ENCODE results near the gene ZNF586.
"Not testable (repeated sequence)": the region's sequence is repeated elsewhere in the genome, so short reads cannot be mapped to it uniquely, and the experiment has no call there.

ZNF586 gene

GRCh38 chr19:57800696-57801095 lies 31.2 kb downstream of the ZNF586 start:
- no peak for DNase-seq

DNA sequence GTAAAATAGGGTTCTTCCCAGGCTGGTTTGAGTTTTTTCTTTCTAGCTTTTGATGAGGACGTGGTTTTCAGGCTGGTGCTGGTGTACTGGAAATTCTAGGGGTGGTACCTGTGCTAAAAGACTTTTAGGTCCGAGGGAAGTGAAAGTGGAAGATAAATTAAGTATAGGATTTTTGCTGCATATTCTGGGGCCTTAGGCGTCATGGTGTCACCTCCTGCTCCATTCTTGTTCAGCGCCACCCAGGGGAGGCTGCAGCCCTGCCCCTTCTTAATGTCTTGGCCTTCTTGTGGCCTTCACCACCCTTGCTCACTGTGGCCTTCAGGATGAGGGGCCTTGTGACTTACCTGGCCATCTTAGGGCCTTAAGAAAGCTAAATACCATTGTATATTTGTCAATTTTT lies 32.8 kb downstream of the ZNF586 start:
- no peak for DNase-seq

DNA sequence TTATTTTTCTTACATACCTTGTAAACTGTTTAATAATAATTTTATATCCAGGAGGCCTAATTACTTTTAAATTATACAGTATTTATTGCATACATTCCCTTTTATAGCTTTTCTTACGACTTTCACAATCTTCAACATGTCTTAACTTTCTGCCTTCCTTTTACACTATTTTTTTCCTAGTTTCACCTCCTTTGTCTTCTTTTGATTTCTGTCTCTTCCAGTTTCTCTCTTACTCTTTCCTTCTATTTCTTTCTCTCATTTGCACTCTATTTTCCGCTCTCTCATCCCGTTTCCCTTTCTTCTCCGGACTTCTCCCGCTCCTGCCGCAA lies 33.8 kb downstream of the ZNF586 start:
- DNase-seq: no peak

DNA sequence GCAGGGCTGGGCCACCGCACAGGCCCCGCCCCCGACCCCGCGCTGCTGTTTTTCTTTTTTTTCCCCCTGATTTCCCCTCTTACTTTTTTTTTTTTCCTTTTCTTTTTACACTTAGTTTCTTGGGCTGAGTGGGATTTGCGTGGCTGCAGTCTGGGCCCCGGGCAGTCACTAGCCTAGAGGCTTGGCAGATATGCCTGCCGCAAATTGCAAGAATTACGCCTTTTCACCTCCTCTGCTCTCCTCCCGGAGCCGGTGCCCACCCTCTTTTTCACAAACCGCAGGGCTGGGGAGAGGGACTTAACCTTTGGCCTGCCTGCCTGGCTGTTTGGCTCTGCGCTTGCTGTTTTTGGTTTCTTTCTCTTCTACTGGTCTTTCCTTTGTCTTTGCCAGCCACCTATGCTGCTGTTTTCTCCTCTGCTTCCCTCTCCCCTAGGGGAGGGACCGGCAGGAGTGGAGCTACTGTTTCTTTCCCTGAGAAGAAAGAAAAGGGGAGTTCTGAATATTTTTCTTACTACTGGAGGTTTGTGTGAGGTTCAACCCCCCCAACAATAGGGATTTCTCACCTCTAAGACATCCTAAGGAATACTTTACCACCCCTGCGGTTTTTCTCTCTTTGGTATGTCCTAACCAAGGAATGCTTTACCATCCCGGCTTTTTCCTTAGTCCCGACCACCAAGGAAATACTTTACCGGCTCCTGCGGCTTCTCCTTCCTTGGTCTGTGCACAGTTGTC lies 34.3 kb downstream of the ZNF586 start:
- DNase-seq: no peak

GRCh38 chr19:57807541-57807940 lies 38.1 kb downstream of the ZNF586 start:
- no peak for DNase-seq

GRCh38 chr19:57810410-57811295 lies 41.2 kb downstream of the ZNF586 start:
- DNase-seq: not testable (repeated sequence)

DNA sequence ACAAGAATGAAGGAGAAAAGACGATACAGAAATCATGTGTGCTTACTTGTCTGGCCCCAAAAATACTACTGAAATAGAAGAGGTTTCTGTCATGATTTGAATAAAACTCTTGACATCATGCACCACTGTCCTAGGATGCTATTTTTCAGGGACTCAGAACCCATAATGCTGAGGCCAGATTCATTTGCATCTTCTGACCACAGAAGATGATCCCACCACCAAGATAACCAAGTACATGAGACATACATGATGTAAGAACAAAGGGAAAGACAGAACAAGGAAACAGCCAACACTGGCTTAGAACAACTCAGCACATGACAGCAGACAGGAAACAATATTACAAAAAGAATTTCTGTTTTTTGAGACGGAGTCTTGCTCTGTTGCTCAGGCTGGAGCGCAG lies 42.8 kb downstream of the ZNF586 start:
- peak; percentile 34 for DNase-seq

DNA sequence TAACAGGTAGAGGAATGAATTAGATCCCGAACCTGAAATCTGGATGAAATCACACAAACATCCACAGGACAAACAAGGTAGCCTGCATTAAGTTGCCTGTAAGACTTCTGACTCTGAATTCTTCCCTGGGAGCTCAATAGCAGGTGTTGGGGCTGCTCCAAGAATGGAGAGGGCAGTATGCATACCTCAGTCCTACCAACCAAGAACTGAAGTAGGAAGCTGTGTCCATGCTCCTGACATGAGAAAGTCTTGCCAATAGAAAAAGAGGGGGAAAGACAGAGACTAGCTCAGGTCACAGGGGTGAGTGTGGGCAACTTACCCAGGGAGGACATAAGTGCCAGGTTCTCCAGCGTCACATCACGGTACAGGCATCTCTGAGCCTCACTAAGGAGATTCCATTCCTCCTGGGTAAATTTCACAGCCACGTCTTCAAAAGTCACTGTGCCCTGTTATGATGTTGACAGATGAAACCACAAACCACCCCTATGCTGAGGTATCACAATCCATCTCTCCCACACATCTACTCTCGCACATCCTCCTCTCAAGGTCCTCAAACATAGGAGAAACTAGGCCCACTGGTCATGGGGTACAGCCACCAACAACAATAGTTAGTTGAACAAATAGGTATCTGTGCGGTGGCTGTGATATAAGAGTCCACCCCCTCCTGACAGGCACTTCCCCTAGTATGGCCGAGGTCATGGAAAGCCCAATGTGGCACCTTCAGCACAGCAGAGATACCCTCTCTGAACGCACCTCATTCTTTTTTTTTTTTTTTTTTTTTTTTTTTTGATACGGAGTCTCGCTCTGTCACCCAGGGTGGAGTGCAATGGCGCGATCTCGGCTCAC lies 43.7 kb downstream of the ZNF586 start:
- not testable (repeated sequence) for DNase-seq

DNA sequence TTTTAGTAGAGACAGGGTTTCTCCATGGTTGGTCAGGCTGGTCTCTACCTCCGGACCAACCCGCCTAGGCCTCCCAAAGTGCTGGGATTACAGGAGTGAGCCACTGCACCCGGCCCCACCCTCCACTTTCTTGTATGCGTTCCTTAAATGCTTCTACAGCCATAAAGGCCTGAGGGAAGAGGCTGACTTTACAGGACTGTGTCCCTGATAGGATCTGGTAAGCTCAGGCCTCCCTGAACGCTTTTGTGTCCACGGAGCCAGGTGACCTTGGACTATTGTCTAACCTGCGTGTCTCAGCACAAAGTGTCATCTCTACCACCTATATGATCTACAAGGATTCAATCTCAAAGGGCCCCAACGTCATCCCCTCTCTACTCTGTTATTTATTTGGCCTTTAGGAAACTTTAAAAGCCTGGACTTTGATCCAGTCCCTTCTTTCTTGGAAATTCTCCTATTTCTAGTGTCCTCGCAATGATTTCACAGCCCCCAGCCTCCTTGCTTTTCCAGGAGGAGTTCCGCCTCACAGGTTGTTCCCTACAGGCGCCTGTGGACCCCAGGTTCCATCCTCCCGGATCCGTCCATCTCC lies 44.5 kb downstream of the ZNF586 start:
- no peak for DNase-seq

DNA sequence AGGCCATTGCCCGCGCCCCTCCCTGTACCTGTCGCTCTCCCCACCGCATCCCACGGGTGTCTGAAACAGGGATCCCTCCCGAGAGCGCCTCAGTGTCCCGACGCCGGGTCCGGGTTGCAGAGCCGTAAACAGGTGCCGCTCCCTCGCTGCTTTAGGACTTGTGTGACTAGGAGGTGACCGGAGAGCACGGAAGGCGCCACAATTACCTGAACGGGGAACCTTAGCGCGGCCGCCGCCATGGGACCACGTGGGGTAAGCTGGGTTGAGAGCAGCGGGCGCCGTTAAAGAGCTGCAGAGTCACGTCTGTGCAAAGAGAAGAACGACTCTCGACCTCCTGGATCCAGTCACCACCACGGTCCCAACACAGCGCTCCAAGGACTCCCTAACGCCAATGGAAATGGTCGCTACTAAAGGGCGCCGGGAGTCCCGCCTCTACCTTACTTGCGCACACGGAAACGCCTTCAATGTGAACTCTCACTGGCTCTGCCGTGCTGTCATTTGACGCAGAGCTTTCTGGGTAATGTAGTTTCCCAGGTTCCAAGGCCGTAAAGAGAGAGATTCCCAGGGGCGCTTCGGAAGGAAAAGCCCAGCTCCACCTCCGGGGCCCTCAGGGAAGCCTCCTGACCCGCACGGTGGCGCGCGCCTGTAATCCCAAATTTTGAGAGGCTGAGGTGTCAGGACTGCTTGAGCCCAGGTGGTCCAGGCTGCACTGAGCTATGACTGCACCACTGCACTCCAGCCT lies 45.2 kb downstream of the ZNF586 start, which contains the start of gene ZNF552:
TSS of gene ZNF552 (minus strand) at position 409 of the 742 bp plus-strand sequence. CDS start at position 239, 170 bp downstream.
- peak; percentile 87 for DNase-seq

DNA sequence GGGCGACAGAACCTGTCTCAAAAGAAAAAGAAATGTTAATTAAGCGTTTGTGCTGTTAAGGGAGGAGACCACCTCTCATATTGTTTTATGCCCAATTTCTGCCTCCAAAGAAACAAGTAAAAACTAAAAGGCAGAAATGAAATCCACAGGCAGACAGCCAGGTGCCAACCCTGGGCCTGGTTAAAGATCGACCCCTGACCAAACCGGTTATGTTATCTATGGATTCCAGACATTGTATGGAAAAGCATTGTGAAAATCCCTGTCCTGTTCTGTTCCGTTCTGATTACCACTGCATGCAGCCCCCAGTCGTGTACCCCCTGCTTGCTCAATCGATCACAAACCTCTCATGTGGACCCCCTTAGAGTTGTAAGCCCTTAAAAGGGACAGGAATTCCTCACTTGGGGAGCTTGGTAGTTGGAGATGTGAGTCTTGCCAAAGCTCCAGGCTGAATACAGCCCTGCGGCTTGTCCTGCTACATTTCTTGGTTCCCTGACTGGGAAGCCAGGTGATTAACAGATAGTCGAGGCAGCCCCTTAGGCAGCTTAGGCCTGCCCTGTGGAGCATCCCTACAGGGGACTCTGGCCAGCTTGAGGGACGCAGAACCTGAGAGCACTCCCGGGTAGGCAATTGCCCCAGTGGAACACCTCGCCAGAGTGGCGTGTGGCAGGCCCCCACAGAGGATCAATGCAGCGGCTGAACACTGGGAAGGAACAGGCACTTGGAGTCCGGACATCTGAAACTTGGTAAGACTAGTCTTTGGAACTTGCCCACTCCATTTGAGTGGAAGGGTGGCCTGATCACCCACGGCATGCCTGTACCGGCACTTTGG lies 46.0 kb downstream of the ZNF586 start:
- no peak for DNase-seq

DNA sequence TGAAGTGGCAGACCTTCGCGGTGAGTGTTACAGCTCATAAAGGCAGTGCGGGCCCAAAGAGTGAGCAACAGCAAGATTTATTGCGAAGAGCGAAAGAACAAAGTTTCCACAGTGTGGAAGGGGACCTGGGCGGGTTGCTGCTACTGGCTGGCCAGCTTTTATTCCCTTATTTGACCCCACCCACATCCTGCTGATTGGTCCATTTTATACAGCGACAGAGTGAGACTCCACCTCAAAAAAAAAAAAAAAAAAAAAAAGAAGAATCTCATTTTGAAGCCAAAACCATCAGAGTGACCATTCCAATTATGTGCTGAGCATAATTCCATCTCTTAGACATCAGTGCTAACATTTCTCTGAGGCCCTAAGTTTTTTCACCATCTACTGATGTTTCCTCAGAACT lies 47.2 kb downstream of the ZNF586 start:
- DNase-seq: peak; percentile 8

- DNase-seq: no peak
Observed at GRCh38 chr19:57817976-57818375, 48.5 kb downstream of the ZNF586 start.

DNA sequence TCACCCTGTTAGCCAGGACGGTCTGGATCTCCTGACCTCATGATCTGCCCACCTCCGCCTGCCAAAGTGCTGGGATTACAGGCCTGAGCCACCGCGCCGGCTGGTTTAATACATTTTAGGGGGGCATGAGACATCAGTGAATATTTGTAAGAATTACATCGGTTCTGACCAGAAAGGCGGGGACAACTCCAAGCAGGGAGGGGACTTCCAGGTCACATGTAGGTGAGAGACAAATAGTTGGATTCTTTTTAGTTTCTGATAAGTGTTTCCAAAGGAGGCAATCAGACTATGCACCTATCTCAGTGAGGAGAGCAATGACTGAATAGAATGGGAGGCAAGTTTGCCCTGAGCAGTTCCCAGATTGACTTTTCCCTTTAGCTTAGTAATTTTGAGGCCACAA lies 48.9 kb downstream of the ZNF586 start:
- no peak for DNase-seq

DNA sequence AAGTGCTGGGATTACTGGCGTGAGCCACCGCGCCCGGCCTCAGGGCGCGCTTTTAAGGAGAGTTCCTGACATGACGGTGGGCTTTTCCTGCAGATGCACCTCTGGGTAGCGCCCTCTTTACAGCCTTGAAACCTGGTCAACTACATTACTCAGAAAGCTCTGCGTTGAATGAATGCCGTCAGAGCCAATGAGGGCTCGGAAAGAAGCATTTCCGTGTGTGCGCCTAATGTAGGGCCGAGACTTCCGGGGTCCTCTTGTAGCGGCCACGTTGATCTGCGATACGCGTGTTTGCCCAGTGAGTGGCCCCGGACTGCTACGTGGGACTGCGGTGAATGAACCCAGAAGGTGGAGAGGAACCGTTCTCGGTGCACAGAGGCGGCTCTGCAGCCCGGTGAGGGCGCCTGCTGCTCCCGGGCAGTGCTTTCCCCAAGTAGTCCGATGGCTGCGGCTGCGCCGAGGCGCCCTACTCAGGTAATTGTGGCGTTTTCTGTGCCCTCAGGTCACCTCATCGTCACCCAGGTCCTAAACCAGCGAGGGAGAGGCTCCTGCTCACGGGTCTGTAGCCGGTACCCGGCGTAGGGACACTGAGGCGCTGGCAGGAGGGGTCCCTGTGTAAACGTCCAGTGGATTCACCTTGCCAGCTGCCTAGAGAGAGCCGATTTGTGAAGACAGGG lies 50.1 kb downstream of the ZNF586 start:
- DNase-seq: peak; percentile 92

DNA sequence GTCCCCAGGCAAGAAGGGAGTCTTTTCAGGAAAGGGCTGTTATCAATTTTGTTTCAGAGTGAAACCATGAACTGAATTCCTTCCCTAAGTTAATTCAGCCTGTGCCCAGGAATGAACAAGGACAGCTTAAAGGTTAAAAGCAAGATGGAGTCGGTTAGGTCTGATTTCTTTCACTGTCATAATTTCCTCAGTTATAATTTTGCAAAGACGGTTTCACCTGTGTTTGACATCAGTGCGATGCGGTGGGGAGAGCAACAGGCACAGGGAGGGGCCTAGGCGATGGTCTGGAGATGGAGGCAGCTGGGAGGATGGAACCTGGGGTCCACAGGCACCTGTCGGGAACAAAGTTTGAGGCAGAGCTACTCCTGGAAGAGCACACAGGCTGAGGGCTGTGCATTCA lies 51.1 kb downstream of the ZNF586 start:
- DNase-seq: no peak

DNA sequence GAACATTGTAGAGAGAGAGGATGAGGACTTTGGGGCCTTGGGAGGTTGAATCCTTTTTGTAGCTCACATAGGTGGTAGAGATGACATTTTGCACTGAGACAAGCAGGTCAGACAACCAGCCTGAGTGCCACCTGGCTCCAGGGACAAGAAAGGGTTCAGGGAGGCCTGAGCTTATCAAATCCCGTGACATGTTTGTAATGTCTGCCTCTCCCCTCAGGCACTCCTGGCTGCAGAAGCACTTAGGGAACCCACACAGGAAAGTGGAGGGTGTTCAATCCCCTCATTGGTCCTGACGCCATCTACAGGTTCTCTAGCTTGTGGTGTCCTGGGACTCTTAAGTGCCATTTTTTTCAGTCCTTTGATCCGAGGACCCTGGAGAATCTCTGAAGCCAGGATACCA lies 51.6 kb downstream of the ZNF586 start:
- DNase-seq: not testable (repeated sequence)

DNA sequence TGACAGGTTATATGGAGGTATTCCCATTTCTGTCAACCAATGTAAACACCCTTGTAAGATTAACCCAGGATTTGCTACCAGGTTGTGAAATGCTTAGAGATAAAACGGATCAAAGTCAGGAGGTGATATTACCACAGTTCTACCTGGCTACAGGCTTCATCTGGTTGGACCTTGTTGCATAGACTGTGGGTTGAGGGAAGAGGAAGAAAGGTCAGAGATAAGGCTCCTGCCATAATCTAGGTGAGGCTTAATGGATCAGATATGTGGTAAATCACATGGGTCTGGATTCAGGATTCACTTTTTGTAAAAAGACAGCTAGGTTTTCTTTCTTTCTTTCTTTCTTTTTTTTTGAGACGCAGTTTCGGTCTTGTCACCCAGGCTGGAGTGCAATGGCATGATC lies 52.0 kb downstream of the ZNF586 start:
- not testable (repeated sequence) for DNase-seq

DNA sequence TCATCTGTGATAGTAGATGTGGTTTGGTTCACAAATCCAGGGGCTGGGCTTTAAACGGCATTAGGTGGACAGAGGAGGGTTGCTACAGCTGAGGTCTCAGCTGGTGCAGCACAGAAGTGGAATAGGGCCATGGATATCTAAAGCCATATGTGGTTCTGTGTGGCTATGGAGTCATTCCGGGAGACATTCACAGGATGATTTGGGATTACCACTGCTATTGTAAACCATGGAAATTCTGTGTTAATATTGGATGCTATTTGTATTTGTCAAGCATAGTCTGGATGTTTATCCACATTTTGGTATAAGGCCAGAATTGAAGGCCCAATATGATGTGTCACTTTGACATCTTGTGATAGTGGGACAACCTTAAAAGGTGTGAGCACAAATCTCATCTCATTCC lies 53.7 kb downstream of the ZNF586 start:
- DNase-seq: not testable (repeated sequence)

- not testable (repeated sequence) for DNase-seq
Observed at GRCh38 chr19:57823608-57824007, 54.1 kb downstream of the ZNF586 start.

DNA sequence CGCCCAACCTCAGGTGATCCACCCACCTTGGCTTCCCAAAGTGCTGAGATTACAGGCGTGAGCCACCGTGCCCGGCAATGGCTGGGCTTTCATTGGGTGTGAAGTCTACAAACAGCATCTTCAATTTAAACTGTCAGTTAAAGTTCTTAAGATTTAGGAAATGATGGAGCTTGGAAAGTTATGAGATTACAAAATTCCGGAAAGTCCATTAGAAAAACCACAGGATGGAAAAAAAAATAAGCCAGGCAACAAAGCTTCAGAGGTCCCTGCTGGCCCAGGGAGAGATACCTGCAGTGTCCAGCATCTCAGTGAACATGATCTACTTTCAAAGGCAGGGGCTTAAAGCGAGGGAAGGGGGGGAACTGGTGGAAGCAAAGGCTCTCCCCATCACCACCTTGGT lies 56.0 kb downstream of the ZNF586 start:
- DNase-seq: no peak

All from activated CD4-positive, alpha-beta T cell treated with anti-CD3 and anti-CD28 coated beads, Interleukin-10, Interleukin-2, amounts not matched to agents 100 ng/mL and 50 ng/mL, durations not matched to agents 16 hours and 8 hours (primary cell).